ENCODE measurements around the gene AAGAB. TPM values are rescaled to one million over a fixed set of nuclear protein-coding genes. Genes with fewer than 3 reads are reported as not detected.

Gene AAGAB
- total RNA-seq, 2 donors from 2014 or later, result 67.7 to 99.1 TPM

- H3K27ac Mint-ChIP-seq, result no peak overlapping the region
- peaks cover 49% of the 10 kb centered on the region for H3K36me3 Mint-ChIP-seq (ENCODE audit: low read depth)
- DNase-seq, result no peak
- 91 to 94% methylated on average over 2 of the region's 2 CpGs for WGBS, 2 experiments (ENCODE audit: insufficient coverage in 1 of 2, insufficient read length in 1 of 2)
- H3K4me1 ChIP-seq (ENCODE audit: control insufficient read depth, insufficient read depth, low read length), result peaks cover 10% of the 10 kb centered on the region
- H3K4me3 Mint-ChIP-seq, result no peak overlapping the region
- H3K27ac ChIP-seq (ENCODE audit: low read depth, low read length), result no peak overlapping the region
- no peaks in the 10 kb centered on the region for H3K9me3 Mint-ChIP-seq
- no peaks in the 10 kb centered on the region for H3K27me3 Mint-ChIP-seq (ENCODE audit: insufficient read depth)
- H3K4me3 ChIP-seq (ENCODE audit: low read length), result no peak overlapping the region
- no peaks in the 10 kb centered on the region for H3K9me3 ChIP-seq (ENCODE audit: control insufficient read depth, low read length)
- no peak for TF ChIP-seq CTCF (conservative IDR thresholded peaks at IDR 0.05)
- H3K9ac ChIP-seq (ENCODE audit: extremely low read depth, low read length, poor library complexity, severe bottlenecking), result no peak overlapping the region
- peaks cover 11% of the 10 kb centered on the region for H3K4me1 Mint-ChIP-seq
- no peaks in the 10 kb centered on the region for H3K27me3 ChIP-seq (ENCODE audit: control insufficient read depth, insufficient read depth, low read length, poor library complexity, severe bottlenecking)
- H3K36me3 ChIP-seq (ENCODE audit: control insufficient read depth, insufficient read depth, low read length), result peaks cover 44% of the 10 kb centered on the region
Measured at GRCh38 chr15:67197364-67197695, 57.1 kb downstream of the AAGAB start.

GRCh38 chr15:67196672-67197363, 57.6 kb downstream of the AAGAB start:
- no peaks in the 10 kb centered on the region for H3K9me3 ChIP-seq (ENCODE audit: control insufficient read depth, low read length)
- H3K9me3 Mint-ChIP-seq, result no peaks in the 10 kb centered on the region
- H3K36me3 Mint-ChIP-seq (ENCODE audit: low read depth), result peaks cover 46% of the 10 kb centered on the region
- 94 to 98% methylated on average over 6 to 8 of the region's 8 CpGs for WGBS, 2 experiments (ENCODE audit: insufficient coverage in 1 of 2, insufficient read length in 1 of 2)
- no peak overlapping the region for H3K9ac ChIP-seq (ENCODE audit: extremely low read depth, low read length, poor library complexity, severe bottlenecking)
- H3K27me3 Mint-ChIP-seq (ENCODE audit: insufficient read depth), result no peaks in the 10 kb centered on the region
- H3K27ac ChIP-seq (ENCODE audit: low read depth, low read length), result no peak overlapping the region
- H3K4me1 ChIP-seq (ENCODE audit: control insufficient read depth, insufficient read depth, low read length), result peaks cover 5% of the 10 kb centered on the region
- no peak overlapping the region for H3K27ac Mint-ChIP-seq
- no peak overlapping the region for H3K4me3 ChIP-seq (ENCODE audit: low read length)
- H3K4me1 Mint-ChIP-seq, result peaks cover 6% of the 10 kb centered on the region
- DNase-seq, result no peak
- H3K27me3 ChIP-seq (ENCODE audit: control insufficient read depth, insufficient read depth, low read length, poor library complexity, severe bottlenecking), result no peaks in the 10 kb centered on the region
- no peak for TF ChIP-seq CTCF (conservative IDR thresholded peaks at IDR 0.05)
- H3K36me3 ChIP-seq (ENCODE audit: control insufficient read depth, insufficient read depth, low read length), result peaks cover 48% of the 10 kb centered on the region
- H3K4me3 Mint-ChIP-seq, result no peak overlapping the region

- Histone ChIP-seq H3K9ac (ENCODE audit: extremely low read depth, low read length, poor library complexity, severe bottlenecking) (no peak overlapping the region), H3K4me3 (ENCODE audit: low read length) (no peak overlapping the region), H3K9me3 (ENCODE audit: control insufficient read depth, low read length) (no peaks in the 10 kb centered on the region), H3K4me1 (ENCODE audit: control insufficient read depth, insufficient read depth, low read length) (no peaks in the 10 kb centered on the region), H3K27me3 (ENCODE audit: control insufficient read depth, insufficient read depth, low read length, poor library complexity, severe bottlenecking) (no peaks in the 10 kb centered on the region), H3K36me3 (ENCODE audit: control insufficient read depth, insufficient read depth, low read length) (peaks cover 50% of the 10 kb centered on the region), H3K27ac (ENCODE audit: low read depth, low read length) (no peak overlapping the region)
- Mint-ChIP-seq H3K9me3 (no peaks in the 10 kb centered on the region), H3K4me3 (no peak overlapping the region), H3K27me3 (ENCODE audit: insufficient read depth) (no peaks in the 10 kb centered on the region), H3K27ac (no peak overlapping the region), H3K36me3 (ENCODE audit: low read depth) (peaks cover 41% of the 10 kb centered on the region), H3K4me1 (peaks cover under 1% of the 10 kb centered on the region)
- TF ChIP-seq CTCF (conservative IDR thresholded peaks at IDR 0.05), result no peak
- DNase-seq, result no peak
- 92 to 94% methylated on average over 4 to 6 of the region's 6 CpGs for WGBS, 2 experiments (ENCODE audit: insufficient coverage in 1 of 2, insufficient read length in 1 of 2)
Measured at GRCh38 chr15:67196222-67196621, 58.2 kb downstream of the AAGAB start.
